ENCODE results near the gene ACSL4. TPM values are rescaled to one million over a fixed set of nuclear protein-coding genes. Genes with fewer than 3 reads are reported as not detected.

The ACSL4 gene
- total RNA-seq, 1 donor from 2014 or later: 41.1 TPM

DNA sequence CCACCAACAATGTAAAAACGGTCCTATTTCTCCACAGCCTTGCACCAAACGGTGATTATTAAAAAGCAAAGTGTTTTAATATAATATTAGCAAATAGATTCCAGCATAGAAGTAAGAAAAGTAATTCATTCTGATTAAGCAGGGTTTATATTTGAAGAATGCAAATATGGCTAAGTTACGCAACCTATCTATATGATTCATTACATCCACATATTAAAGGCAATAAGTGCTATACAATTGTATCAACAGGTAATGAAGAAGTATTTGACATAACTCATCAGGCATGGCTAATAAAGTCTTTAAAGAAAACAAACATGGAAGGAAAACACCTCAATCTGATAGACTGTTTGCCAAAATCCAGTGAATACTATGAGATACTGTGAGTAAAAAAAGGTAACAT is 137.0 kb downstream of the ACSL4 start:
- DNase-seq: no peak
- intact Hi-C loops (cut with micrococcal nuclease): no loop called here
- no peaks in the 10 kb centered on the region for H3K36me3 ChIP-seq
- TF ChIP-seq, protein P1, sequence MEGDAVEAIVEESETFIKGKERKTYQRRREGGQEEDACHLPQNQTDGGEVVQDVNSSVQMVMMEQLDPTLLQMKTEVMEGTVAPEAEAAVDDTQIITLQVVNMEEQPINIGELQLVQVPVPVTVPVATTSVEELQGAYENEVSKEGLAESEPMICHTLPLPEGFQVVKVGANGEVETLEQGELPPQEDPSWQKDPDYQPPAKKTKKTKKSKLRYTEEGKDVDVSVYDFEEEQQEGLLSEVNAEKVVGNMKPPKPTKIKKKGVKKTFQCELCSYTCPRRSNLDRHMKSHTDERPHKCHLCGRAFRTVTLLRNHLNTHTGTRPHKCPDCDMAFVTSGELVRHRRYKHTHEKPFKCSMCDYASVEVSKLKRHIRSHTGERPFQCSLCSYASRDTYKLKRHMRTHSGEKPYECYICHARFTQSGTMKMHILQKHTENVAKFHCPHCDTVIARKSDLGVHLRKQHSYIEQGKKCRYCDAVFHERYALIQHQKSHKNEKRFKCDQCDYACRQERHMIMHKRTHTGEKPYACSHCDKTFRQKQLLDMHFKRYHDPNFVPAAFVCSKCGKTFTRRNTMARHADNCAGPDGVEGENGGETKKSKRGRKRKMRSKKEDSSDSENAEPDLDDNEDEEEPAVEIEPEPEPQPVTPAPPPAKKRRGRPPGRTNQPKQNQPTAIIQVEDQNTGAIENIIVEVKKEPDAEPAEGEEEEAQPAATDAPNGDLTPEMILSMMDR (IDR thresholded peaks at IDR 0.05; ENCODE audit: borderline replicate concordance): no peak
- peaks cover 3% of the 10 kb centered on the region for H3K27me3 ChIP-seq (ENCODE audit: low read depth)
- no peak overlapping the region for H3K27ac ChIP-seq (replicated peaks)
- no peaks in the 10 kb centered on the region for H3K4me1 ChIP-seq
- no peak overlapping the region for H3K4me3 ChIP-seq
- H3K9me3 ChIP-seq (replicated peaks): no peaks in the 10 kb centered on the region

Other genes with a start within 250 kb of the ACSL4 start
- gene NXT2, start 196.4 kb downstream of the ACSL4 start, total RNA-seq: 2.1 TPM
- gene KCNE5, start 108.1 kb downstream of the ACSL4 start, total RNA-seq: not detected

Data from left ventricle myocardium inferior (tissue), 1 donor.